ENCODE data around the gene VPS13D.

DNA sequence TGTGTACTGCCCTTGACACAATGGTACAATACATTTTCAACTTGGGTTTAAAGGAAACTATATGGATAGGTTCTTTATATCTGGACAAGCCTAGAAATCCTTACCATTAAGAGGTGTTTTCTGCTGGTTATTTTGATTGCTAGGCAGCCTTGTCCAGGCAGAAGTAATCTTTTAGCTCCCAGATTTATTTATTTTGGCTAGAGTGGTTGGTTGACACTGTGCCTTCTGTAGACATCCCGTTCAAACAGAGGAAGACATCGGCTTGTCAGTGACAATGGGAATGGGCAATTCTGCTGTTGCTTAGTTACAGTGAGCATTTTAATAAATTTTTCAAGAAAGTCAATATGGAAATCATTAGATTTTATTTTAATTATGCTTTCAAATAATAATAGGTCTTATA lies 138.8 kb downstream of the VPS13D start:
- no peak for TF ChIP-seq POLR2A (IDR thresholded peaks at IDR 0.05; ENCODE audit: low read depth, low read length)
- no peak for TF ChIP-seq FOS (IDR thresholded peaks at IDR 0.05; ENCODE audit: borderline replicate concordance, insufficient read depth, low read length)

All from endothelial cell of umbilical vein (primary cell).